Adrenal gland (tissue), 12 donors: ENCODE measurements around the gene ADAMTS18. TPM values are rescaled to one million over a fixed set of nuclear protein-coding genes. Genes with fewer than 3 reads are reported as not detected.

ENCODE experiments used
- DNase-seq, 7 donors: peaks; one replicate each; pipeline ENCODE4 v3.0.0-alpha.2; 2019 to 2020
- H3K27ac ChIP-seq, 5 donors: fragments of 200-600 bp; sonication (generic) in 4 of 5; 1 replicate in 3 of 5; 2 replicates in 2 of 5; pipeline versions ENCODE4 v1.5.1 to v1.8.0; 2016 to 2020; ENCODE audit warnings: mild to moderate bottlenecking in 1 of 5
- H3K27me3 ChIP-seq: fragments of 200-600 bp; 2 replicates; pipeline ENCODE4 v1.8.0; 2021
- H3K36me3 ChIP-seq, 2 donors: fragments of 200-600 bp; replicated peaks in 1 of 2; 1 replicate in 1 of 2; 2 replicates in 1 of 2; pipeline versions ENCODE4 v1.5.1 to v1.8.0; 2018 to 2022
- H3K4me1 ChIP-seq, 2 donors: fragments of 200-600 bp; replicated peaks in 1 of 2; 1 replicate in 1 of 2; 2 replicates in 1 of 2; pipeline versions ENCODE4 v1.5.1 to v1.8.0; 2018 to 2021
- H3K4me3 ChIP-seq, 4 donors: fragments of 200-600 bp; sonication (generic) in 3 of 4; one replicate each; pipeline ENCODE4 v1.5.1; 2016 to 2018
- H3K9me3 ChIP-seq, 3 donors: fragments of 200-600 bp; sonication (generic) in 1 of 3; replicated peaks in 1 of 3; 1 replicate in 2 of 3; 2 replicates in 1 of 3; pipeline versions ENCODE4 v1.5.1 to v1.8.0; 2016 to 2021
- CTCF ChIP-seq, 6 experiments: fragments of 450-650 bp in 4 of 6; fragments of 200-600 bp in 2 of 6; sonication (generic) in 1 of 6; IDR thresholded peaks; 1 replicate in 5 of 6; 2 replicates in 1 of 6; pipeline versions ENCODE4 v1.5.1 to v1.8.0; 2016 to 2021; ENCODE audit warnings: antibody characterized with exemption in 6 of 6, mild to moderate bottlenecking in 2 of 6, moderate library complexity in 1 of 6
- POLR2A ChIP-seq, 2 donors: fragments of 450-650 bp; IDR thresholded peaks; one replicate each; pipeline ENCODE4 v1.6.1; 2017; ENCODE audit warnings: antibody characterized with exemption in 2 of 2, mild to moderate bottlenecking in 2 of 2, moderate library complexity in 1 of 2
- WGBS, 4 donors: extraction: QIAGEN DNeasy Blood & Tissue Kit in 2 of 4; methylation state at CpG; one replicate each; pipeline versions ENCODE4 v1.1.5 to v1.1.7; 2013 to 2017; 5-methylcytosine and 5-hydroxymethylcytosine counted together
- intact Hi-C, 2 donors: fragments of 100-400 bp; cut with DNase I; formaldehyde crosslinking; loops; one replicate each; pipeline versions ENCODE4 v1.14.1 to v1.15.0; 2022 to 2023
- polyA plus RNA-seq, 3 donors: library from polyadenylated mRNA; stranded (reverse); fragments of 200-250 nt in 2 of 3; fragments of 350-450 nt in 1 of 3; fragmentation: Illumina TruSeq in 1 of 3; extraction: RNeasy Lipid Tissue Mini Kit (QIAGEN cat#74804) in 1 of 3; gene quantifications; one replicate each; pipeline ENCODE4 v1.2.3, GENCODE V29; 2013 to 2014
- total RNA-seq, 9 donors: library from RNA; depleted of rRNA in 4 of 9; stranded (reverse); fragments of >200 nt in 4 of 9; fragments of 120-200 nt in 1 of 9; fragmentation: NEBNext Ultra II Directional in 1 of 9; extraction: Animal tissue kit (Norgen Biotek cat#: 25700) in 1 of 9; gene quantifications; one replicate each; pipeline versions ENCODE4 v1.1.0 to v1.2.4, GENCODE V29; 2013 to 2023
- donor health status: healthy with polysubstance abuse.
- donor health status: Bipolar disorder and iron deficiency.
- donor health status: DM: yes; HTN: yes; CAD: no.
- donor health status: DM: no; HTN: no; CAD: no.
- donor health status: DM: no; HTN: no; CAD: no.
- donor health status: DM: yes; HTN: yes; CAD: no.

The ADAMTS18 gene
- total and polyA plus RNA-seq, 12 donors: 0.10 to 0.32 (median 0.11) TPM; not detected in 9

GRCh38 chr16:77298418-77299360 lies 136.1 kb downstream of the ADAMTS18 start:
- no peak for TF ChIP-seq POLR2A (IDR thresholded peaks at IDR 0.05)
- TF ChIP-seq CTCF (IDR thresholded peaks at IDR 0.05): no peak
- no peak overlapping the region for H3K27ac ChIP-seq
- DNase-seq: no peak
- H3K9me3 ChIP-seq: no peaks in the 10 kb centered on the region
- no peaks in the 10 kb centered on the region for H3K36me3 ChIP-seq
- no peak overlapping the region for H3K4me3 ChIP-seq
- WGBS, 4 donors: 46 to 62% (median 48%) methylated on average over 12 of the region's 12 CpGs
- intact Hi-C loops: no loop called here
- H3K4me1 ChIP-seq: no peaks in the 10 kb centered on the region
- H3K27me3 ChIP-seq: no peaks in the 10 kb centered on the region

GRCh38 chr16:77297996-77298395 lies 136.8 kb downstream of the ADAMTS18 start:
- no peak for TF ChIP-seq POLR2A (IDR thresholded peaks at IDR 0.05)
- no peak for TF ChIP-seq CTCF (IDR thresholded peaks at IDR 0.05)
- intact Hi-C loops: no loop called here

DNA sequence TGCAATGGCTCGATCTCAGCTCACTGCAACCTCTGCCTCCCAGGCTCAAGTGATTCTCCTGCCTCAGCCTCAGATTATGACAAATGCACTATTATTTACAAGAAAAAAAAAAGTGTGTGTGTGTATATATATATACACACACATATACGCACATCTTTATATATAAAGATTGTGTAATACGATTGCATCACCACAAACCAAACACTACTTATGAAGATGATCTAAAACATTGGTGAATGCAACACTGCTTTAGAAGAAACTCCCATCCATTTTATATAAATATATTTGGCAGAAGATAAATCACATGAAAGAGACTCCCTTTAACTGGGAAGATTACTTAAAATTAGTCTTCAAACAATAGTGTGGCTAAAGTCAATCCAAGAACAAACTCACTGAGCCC lies 138.9 kb downstream of the ADAMTS18 start:
- Histone ChIP-seq H3K9me3 (no peaks in the 10 kb centered on the region), H3K4me1 (no peaks in the 10 kb centered on the region), H3K36me3 (no peaks in the 10 kb centered on the region), H3K4me3 (no peak overlapping the region), H3K27ac (no peak overlapping the region), H3K27me3 (no peaks in the 10 kb centered on the region)
- intact Hi-C loops: no loop called here
- WGBS, 4 donors: 77 to 97% (median 82%) methylated on average over 3 of the region's 3 CpGs
- DNase-seq: no peak
- no peak for TF ChIP-seq POLR2A (IDR thresholded peaks at IDR 0.05)
- TF ChIP-seq CTCF (IDR thresholded peaks at IDR 0.05): no peak

More at GRCh38 chr16:77297996-77298395, 136.8 kb downstream of the ADAMTS18 start:
- H3K36me3 ChIP-seq: no peaks in the 10 kb centered on the region
- no peaks in the 10 kb centered on the region for H3K4me1 ChIP-seq
- H3K4me3 ChIP-seq: no peak overlapping the region
- H3K27ac ChIP-seq: no peak overlapping the region
- H3K27me3 ChIP-seq: no peaks in the 10 kb centered on the region
- no peaks in the 10 kb centered on the region for H3K9me3 ChIP-seq
- DNase-seq: no peak
- 66 to 78% (median 73%) methylated on average over 5 of the region's 5 CpGs for WGBS, 4 donors

GRCh38 chr16:77290451-77291115 lies 144.3 kb downstream of the ADAMTS18 start:
- H3K4me1 ChIP-seq: no peaks in the 10 kb centered on the region
- no peak overlapping the region for H3K4me3 ChIP-seq
- H3K27me3 ChIP-seq: no peaks in the 10 kb centered on the region
- DNase-seq: no peak
- intact Hi-C loops: no loop called here
- WGBS, 4 donors: 60 to 70% (median 63%) methylated on average over 10 of the region's 10 CpGs
- H3K9me3 ChIP-seq: no peaks in the 10 kb centered on the region
- H3K36me3 ChIP-seq: no peaks in the 10 kb centered on the region
- TF ChIP-seq POLR2A (IDR thresholded peaks at IDR 0.05) (no peak), CTCF (IDR thresholded peaks at IDR 0.05) (no peak)
- H3K27ac ChIP-seq: no peak overlapping the region
